Nephron progenitor cell (in vitro differentiated cells): ENCODE results near the gene INTS1.

Source experiments
- DNase-seq: peaks from one replicate; pipeline ENCODE4 v3.0.0; 2021
- H3K27ac Mint-ChIP-seq: 2 replicates; pipeline ENCODE4 v1.8.0; 2021; ENCODE audit warnings: mild to moderate bottlenecking, moderate library complexity, mixed read lengths
- H3K27me3 Mint-ChIP-seq: 2 replicates; pipeline ENCODE4 v1.8.0; 2021; ENCODE audit warnings: mild to moderate bottlenecking, low read depth, mixed read lengths; ENCODE audit not compliant: poor library complexity
- H3K36me3 Mint-ChIP-seq: 2 replicates; pipeline ENCODE4 v1.8.0; 2021; ENCODE audit warnings: low read depth, mixed read lengths
- H3K4me1 Mint-ChIP-seq: 2 replicates; pipeline ENCODE4 v1.8.0; 2021; ENCODE audit warnings: mixed read lengths
- H3K4me3 Mint-ChIP-seq: 2 replicates; pipeline ENCODE4 v1.8.0; 2021; ENCODE audit warnings: mild to moderate bottlenecking, moderate library complexity, mixed read lengths
- H3K9me3 Mint-ChIP-seq: 2 replicates; pipeline ENCODE4 v1.8.0; 2021; ENCODE audit warnings: mild to moderate bottlenecking, moderate library complexity, mixed read lengths
- TF ChIP-seq, protein P1 (sequence below): fragments of 200-600 bp; sonication (generic); IDR thresholded peaks from 2 replicates; pipeline ENCODE4 v1.5.0; 2021; ENCODE audit warnings: antibody characterized with exemption

The INTS1 gene

DNA sequence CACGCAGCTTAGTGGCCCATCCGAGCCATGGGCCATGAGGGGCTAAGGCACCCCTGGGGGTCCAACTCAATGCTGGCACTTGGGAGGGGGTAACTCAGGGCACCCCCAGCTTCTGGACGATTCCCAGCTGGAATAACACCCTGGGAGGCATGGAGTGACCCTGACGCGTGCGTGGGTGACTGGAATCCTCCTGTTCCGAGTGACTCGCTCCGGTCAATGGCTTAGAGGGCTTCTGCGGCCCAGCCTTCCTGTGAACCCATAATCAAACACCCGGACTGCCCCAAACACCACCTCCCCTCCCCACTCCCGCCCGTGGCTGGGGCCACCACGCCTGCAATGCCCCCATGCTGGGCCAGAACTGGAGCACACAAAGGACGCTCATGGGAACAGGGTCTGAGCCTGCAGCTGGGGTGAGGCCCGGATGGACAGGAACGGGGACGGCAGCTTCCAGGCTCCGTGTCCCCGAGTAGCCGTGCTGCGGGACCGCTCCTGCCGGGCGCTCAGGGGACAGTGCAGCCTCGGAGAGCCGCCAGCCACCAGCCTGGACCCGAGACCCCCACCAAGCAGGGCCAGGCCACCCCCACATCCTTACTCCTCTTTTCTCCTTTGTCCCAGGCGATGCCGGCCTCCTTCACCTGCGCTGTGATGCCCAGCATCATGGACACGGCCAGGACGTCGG lies 8.5 kb downstream of the INTS1 start:
- H3K27ac Mint-ChIP-seq, result no peak overlapping the region
- TF ChIP-seq, protein P1, sequence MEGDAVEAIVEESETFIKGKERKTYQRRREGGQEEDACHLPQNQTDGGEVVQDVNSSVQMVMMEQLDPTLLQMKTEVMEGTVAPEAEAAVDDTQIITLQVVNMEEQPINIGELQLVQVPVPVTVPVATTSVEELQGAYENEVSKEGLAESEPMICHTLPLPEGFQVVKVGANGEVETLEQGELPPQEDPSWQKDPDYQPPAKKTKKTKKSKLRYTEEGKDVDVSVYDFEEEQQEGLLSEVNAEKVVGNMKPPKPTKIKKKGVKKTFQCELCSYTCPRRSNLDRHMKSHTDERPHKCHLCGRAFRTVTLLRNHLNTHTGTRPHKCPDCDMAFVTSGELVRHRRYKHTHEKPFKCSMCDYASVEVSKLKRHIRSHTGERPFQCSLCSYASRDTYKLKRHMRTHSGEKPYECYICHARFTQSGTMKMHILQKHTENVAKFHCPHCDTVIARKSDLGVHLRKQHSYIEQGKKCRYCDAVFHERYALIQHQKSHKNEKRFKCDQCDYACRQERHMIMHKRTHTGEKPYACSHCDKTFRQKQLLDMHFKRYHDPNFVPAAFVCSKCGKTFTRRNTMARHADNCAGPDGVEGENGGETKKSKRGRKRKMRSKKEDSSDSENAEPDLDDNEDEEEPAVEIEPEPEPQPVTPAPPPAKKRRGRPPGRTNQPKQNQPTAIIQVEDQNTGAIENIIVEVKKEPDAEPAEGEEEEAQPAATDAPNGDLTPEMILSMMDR, result no peak
- no peaks in the 10 kb centered on the region for H3K9me3 Mint-ChIP-seq

DNA sequence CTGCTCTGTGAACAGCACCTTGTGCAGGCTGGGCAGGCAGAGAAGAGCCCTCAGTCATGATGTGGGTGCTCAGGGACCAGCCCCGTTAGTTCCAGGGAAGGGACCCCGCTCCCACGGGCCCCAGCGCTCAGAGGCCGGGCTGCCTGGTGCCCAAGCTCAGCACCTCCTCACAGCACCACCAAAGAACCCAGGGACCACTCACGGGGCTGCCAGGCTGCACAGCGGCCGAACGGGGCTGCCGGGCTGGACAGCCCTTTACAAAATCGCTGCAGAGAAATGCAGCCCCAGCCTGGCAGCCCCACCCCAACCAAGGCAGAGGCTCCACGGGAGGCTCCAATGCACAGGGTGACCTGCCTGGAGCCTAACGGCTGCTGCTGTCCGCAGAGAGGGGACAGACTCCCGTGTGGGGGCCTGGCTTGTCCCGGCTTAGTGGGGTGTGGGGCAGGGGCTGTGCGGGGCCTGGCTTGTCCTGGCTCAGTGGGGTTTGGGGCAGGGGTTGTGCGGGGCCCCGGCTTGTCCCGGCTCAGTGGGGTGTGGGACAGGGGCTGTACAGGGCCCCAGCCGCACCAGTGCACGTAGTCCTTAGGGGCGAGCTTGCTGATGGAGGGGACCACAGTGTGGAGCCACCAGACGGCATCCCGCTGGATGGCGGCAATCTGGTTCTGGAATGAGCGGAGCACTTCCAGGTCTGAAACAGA lies 9.2 kb downstream of the INTS1 start:
- Mint-ChIP-seq H3K27me3 (no peaks in the 10 kb centered on the region), H3K36me3 (peaks cover 31% of the 10 kb centered on the region), H3K4me3 (no peak overlapping the region), H3K9me3 (no peaks in the 10 kb centered on the region), H3K4me1 (no peaks in the 10 kb centered on the region), H3K27ac (no peak overlapping the region)
- DNase-seq, result no peak
- TF ChIP-seq, protein P1, result no peak

More for the DNA sequence above, 8.5 kb downstream of the INTS1 start:
- Mint-ChIP-seq H3K27me3 (no peaks in the 10 kb centered on the region), H3K4me3 (no peak overlapping the region), H3K4me1 (no peaks in the 10 kb centered on the region), H3K36me3 (peaks cover 31% of the 10 kb centered on the region)
- DNase-seq, result no peak

DNA sequence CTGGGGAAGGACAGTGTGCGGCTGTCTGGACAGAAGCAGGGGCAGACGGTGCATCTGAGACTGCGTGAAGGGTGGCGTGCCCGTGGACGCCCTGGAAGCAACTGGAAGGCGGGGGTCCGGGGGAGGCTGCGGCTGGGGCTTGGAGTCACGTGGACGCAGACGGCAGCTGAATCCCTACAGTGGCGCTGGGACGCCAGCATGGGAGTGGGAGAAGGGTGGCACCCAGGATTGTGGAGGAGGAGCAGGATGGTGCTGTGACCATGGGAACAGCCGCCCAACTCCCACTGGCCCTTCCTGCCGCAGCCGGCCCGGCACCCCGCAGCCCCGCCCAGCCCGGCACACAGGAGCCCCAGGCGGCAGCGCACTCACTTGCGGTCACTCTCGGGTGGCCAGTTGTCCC lies 9.7 kb downstream of the INTS1 start:
- Mint-ChIP-seq H3K27me3 (no peaks in the 10 kb centered on the region), H3K4me3 (no peak overlapping the region), H3K9me3 (no peaks in the 10 kb centered on the region), H3K36me3 (peaks cover 31% of the 10 kb centered on the region), H3K27ac (no peak overlapping the region), H3K4me1 (no peaks in the 10 kb centered on the region)
- no peak for DNase-seq
- TF ChIP-seq, protein P1, result no peak

DNA sequence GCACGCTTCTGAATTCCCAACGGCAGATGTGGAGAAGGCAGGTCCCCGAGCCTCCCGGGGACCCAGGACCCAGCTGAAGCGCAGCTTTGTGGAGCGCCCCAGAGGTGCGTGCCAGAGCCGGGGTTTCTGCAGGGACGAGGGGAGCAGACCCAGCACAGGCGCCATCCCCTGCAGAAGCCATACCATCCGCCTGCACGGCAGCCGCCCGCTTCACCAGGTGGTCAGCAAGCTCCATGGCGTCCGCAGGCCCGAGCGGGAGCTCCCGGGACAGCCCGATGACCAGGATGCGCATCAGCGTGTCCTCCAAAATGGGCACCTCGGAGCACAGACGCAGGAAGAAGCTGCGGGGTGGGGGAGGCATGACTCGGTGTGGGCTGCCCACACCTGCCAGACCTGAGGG lies 10.6 kb downstream of the INTS1 start:
- H3K4me3 Mint-ChIP-seq, result no peak overlapping the region
- H3K27ac Mint-ChIP-seq, result no peak overlapping the region
- H3K27me3 Mint-ChIP-seq, result no peaks in the 10 kb centered on the region
- no peaks in the 10 kb centered on the region for H3K9me3 Mint-ChIP-seq
- DNase-seq, result no peak
- no peaks in the 10 kb centered on the region for H3K4me1 Mint-ChIP-seq
- peaks cover 32% of the 10 kb centered on the region for H3K36me3 Mint-ChIP-seq
- TF ChIP-seq, protein P1, result no peak

DNA sequence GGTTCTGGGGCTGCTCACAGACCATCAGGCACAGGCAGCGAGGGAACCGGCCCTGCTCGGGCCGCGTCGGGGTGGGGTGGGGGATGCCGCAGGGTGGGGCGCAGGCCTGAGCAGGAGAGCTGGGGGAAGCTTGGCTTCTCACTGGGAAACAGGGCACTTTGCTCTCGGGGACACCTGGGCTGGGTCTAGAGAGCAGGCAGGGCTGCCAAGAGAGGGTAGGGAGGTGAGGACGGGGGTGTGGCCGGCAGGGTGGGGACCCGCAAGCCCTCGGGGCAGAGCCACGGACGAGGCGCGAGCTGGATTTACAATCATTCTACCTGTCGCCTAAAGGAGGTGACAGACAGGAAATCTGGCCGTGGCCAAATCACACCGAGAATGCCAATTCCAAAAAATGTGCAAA lies 11.1 kb downstream of the INTS1 start:
- H3K27me3 Mint-ChIP-seq, result no peaks in the 10 kb centered on the region
- TF ChIP-seq, protein P1, result no peak
- H3K9me3 Mint-ChIP-seq, result no peaks in the 10 kb centered on the region
- no peaks in the 10 kb centered on the region for H3K4me1 Mint-ChIP-seq
- no peak for DNase-seq
- H3K4me3 Mint-ChIP-seq, result no peak overlapping the region
- H3K27ac Mint-ChIP-seq, result no peak overlapping the region
- peaks cover 37% of the 10 kb centered on the region for H3K36me3 Mint-ChIP-seq

DNA sequence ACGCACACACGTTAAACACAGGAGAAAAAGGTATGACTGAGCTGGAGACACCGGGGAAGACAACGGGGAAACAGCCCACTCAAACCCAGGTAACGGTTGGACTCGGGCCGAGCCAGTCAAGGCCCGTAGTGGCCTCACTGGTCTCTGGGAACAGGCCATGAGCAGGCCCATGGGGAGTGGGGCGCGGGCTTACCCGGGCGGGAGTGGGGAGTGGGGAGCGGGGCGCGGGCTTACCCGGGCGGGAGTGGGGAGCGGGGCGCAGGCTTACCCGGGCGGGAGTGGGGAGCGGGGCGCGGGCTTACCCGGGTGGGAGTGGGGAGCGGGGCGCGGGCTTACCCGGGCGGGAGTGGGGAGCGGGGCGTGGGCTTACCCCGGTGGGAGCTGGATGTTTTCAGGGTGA lies 11.5 kb downstream of the INTS1 start:
- no peak for DNase-seq
- no peaks in the 10 kb centered on the region for H3K27me3 Mint-ChIP-seq
- no peaks in the 10 kb centered on the region for H3K4me1 Mint-ChIP-seq
- H3K27ac Mint-ChIP-seq, result no peak overlapping the region
- H3K36me3 Mint-ChIP-seq, result peaks cover 32% of the 10 kb centered on the region
- TF ChIP-seq, protein P1, result no peak
- H3K4me3 Mint-ChIP-seq, result no peak overlapping the region
- no peaks in the 10 kb centered on the region for H3K9me3 Mint-ChIP-seq
